GM12865 (cell line): Measurements from ENCODE around the gene P2RY1.
"Not testable (repeated sequence)": the region's sequence is repeated elsewhere in the genome, so short reads cannot be mapped to it uniquely, and the experiment has no call there.

Source experiments
- DNase-seq: peaks from one replicate; pipeline ENCODE4 v3.0.0; 2010; ENCODE audit warnings: low read depth
- H3K4me3 ChIP-seq: 2 replicates; pipeline ENCODE4 v1.5.1; 2011; ENCODE audit warnings: mild to moderate bottlenecking, low read depth, low read length, control low read depth
- CTCF ChIP-seq: IDR thresholded peaks from 2 replicates; pipeline ENCODE4 v1.5.1; 2011; ENCODE audit warnings: low read length, control low read depth, low read depth, inconsistent platforms; ENCODE audit not compliant: insufficient read depth; ENCODE audit errors: missing control alignments

P2RY1 gene

GRCh38 chr3:152835601-152836102 lies 721 bp downstream of the P2RY1 start:
- H3K4me3 ChIP-seq: peak overlapping the region; percentile 97
- no peak for TF ChIP-seq CTCF
- no peak for DNase-seq

GRCh38 chr3:152836269-152836668 lies 1.3 kb downstream of the P2RY1 start:
- no peak for DNase-seq

DNA sequence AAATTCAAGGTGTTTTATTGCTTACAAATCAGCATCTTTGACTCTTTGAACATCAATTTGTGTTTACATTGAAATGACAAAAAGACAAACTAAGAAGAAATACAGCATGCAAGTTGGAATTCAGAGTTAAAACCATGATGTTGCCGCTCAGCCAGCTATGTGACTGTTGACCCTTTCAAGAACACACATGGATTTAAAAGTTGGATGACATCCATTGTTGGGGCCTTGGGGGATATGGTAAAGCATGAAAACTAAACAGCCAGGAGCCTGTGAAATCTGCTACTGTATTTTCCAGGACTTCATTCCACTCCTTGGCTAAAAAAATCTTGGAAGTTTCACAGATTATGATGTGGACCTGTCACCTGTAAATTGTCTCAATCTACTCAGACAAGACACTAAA lies 4.6 kb downstream of the P2RY1 start:
- H3K4me3 ChIP-seq: no peak overlapping the region
- no peak for DNase-seq
- no peak for TF ChIP-seq CTCF

More at GRCh38 chr3:152836269-152836668, 1.3 kb downstream of the P2RY1 start:
- no peak for TF ChIP-seq CTCF
- H3K4me3 ChIP-seq: peak overlapping the region; percentile 97

DNA sequence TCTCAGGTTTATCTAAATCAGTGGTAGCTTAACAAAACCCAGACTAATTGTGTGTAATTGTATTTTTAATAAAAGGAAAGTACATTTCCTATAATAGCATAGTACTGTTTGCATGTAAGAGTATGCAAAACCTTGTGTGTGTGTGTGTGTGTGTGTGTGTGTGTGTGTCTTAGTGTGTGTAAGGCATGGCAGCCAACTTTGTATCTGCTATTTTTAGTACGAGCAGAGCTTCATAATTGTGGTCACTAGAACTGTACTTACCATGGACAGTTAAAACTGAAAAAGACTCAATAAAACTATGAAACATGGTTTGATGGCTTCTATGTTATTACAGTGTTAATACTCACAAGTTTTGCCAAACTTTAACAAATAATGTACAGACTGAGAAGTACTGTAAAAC lies 6.2 kb downstream of the P2RY1 start:
- no peak overlapping the region for H3K4me3 ChIP-seq
- peak; percentile 41 for DNase-seq
- TF ChIP-seq CTCF: no peak

DNA sequence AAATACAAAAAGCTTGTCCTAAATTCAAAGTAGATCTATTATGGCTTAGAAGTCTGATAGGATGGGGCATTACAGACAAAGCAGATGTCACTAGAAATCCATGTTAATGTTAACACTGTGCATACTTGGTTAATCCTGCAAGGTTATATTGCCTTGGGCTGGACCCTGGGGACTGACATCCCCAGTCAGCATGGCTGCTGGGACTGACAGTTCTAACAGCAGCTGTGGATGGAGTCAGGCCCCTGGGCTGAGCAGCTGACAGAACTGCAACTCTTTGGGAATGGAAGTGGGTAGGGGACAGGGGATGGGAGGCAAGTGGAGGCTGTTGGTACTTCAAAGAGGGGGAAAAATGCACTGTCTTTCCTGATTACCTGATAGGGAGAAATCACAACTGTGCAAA lies 7.5 kb downstream of the P2RY1 start:
- DNase-seq: no peak

DNA sequence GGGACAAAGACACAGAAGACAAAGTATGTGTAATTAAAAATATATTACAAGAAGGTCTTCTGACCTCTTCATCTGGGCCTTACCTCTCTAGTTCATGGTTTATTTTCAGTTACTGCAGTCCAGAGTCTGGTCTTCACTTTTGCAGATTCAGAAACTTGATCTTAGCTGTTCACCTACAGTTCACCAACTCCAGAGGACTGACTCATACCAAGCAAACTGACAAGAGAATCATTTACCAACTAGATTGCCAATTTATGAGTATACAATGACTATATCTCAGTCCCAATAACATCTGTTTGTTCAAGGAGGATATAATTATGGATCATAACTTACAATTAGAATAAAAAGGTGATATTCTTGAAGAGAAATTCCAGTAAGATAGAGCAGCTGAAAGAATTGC lies 9.0 kb downstream of the P2RY1 start:
- no peak overlapping the region for H3K4me3 ChIP-seq
- no peak for DNase-seq
- TF ChIP-seq CTCF: no peak

More for the DNA sequence above, 7.5 kb downstream of the P2RY1 start:
- TF ChIP-seq CTCF: no peak
- no peak overlapping the region for H3K4me3 ChIP-seq

DNA sequence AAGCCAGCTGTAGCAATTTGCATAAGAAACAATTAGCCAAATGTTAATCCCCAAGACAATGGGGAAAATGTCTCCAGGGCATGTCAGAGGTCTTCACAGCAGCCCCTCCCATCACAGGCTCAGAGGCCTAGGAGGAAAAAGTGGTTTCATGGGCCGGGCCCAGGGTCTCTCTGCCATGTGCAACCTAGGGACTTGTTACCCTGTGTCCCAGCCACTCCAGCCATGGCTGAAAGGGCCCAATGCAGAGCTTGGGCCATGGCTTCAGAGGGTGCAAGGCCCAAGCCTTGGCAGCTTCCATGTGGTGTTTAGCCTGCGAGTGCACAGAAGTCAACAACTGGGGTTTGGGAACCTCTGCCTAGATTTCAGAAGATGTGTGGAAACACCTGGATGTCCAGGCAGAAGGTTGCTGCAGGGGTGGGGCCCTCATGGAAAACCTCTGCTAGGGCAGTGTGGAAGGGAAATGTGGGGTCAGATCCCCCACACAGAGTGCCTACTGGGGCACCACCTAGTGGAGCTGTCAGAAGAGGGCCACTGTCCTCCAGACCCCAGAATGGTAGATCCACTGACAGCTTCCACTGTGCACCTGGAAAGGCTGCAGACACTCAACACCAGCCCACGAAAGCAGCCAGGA lies 11.8 kb downstream of the P2RY1 start:
- H3K4me3 ChIP-seq, DNase-seq: not testable (repeated sequence)

DNA sequence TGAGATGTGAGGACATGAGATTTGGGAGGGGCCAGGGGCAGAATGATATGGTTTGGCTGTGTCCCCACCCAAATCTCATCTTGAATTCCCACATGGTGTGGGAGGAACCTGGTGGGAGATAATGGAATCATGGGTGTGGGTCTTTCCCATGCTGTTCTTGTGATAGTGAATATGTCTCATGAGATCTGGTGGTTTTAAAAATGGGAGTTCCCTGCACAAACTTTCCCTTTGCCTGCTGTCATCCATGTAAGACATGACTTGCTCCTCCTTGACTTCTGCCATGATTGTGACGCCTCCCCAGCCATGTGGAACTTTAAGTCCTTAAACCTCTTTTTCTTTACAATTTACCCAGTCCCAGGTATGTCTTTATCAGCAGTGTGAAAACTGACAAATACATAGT lies 12.7 kb downstream of the P2RY1 start:
- not testable (repeated sequence) for H3K4me3 ChIP-seq, DNase-seq
